ENCODE measurements around the gene PLPP3.
A peak's percentile ranks its signal among the peaks of the same experiment; 100 is the strongest.

PLPP3 gene

DNA sequence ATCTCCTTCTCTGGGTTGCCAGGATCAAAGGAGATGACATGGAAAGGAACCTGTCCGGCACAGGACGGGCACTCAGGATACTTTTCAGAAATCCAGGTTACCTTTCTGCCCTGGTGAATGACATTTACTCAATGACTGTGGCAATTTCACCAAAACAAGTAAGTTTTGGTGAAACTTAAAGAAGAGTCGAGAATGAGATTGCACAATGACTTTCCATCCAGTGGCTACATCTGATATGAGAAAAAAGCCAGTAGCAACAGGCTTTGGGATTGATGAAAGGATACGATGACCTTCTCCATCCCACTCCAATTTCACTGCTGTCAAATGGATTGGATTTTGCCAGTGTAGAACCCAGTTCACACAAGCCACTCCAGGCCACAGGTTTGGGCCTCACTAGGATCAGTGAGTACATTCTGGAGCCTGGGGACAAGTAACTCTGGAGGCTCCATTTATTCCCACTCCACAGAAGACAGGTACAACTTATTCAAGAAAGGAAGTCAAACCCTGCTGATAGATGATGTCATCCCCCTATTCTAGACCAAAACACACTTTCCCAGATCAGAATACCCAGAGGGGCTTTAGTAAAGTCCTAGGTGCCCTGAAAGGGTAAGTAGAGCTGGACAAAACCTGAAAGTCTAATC lies 63.3 kb downstream of the PLPP3 start:
- FAIRE-seq (peak; percentile 91), DNase-seq (ENCODE audit: insufficient read length) (no peak)
- TF ChIP-seq TAF1 (IDR thresholded peaks at IDR 0.05; ENCODE audit: borderline replicate concordance, low read depth, low read length) (no peak), POLR2AphosphoS5 (IDR thresholded peaks at IDR 0.05; ENCODE audit: low read depth, low read length) (no peak), POLR2A (IDR thresholded peaks at IDR 0.05; ENCODE audit: low read depth, low read length) (no peak)

GRCh38 chr1:56512724-56513494 lies 66.5 kb downstream of the PLPP3 start:
- FAIRE-seq: no peak
- no peak for TF ChIP-seq POLR2AphosphoS5 (IDR thresholded peaks at IDR 0.05; ENCODE audit: low read depth, low read length)
- no peak for TF ChIP-seq POLR2A (IDR thresholded peaks at IDR 0.05; ENCODE audit: low read depth, low read length)
- no peak for DNase-seq (ENCODE audit: insufficient read length)

- TF ChIP-seq POLR2AphosphoS5 (IDR thresholded peaks at IDR 0.05; ENCODE audit: low read depth, low read length) (no peak), TAF1 (IDR thresholded peaks at IDR 0.05; ENCODE audit: borderline replicate concordance, low read depth, low read length) (no peak), POLR2A (IDR thresholded peaks at IDR 0.05; ENCODE audit: low read depth, low read length) (no peak)
- DNase-seq (ENCODE audit: insufficient read length) (no peak), FAIRE-seq (no peak)
These were observed 67.6 kb downstream of the PLPP3 start for GRCh38 chr1:56511766-56512165.

GRCh38 chr1:56511364-56511763 lies 68.0 kb downstream of the PLPP3 start:
- no peak for TF ChIP-seq TAF1 (IDR thresholded peaks at IDR 0.05; ENCODE audit: borderline replicate concordance, low read depth, low read length)
- TF ChIP-seq POLR2A (IDR thresholded peaks at IDR 0.05; ENCODE audit: low read depth, low read length): no peak
- no peak for TF ChIP-seq POLR2AphosphoS5 (IDR thresholded peaks at IDR 0.05; ENCODE audit: low read depth, low read length)

DNA sequence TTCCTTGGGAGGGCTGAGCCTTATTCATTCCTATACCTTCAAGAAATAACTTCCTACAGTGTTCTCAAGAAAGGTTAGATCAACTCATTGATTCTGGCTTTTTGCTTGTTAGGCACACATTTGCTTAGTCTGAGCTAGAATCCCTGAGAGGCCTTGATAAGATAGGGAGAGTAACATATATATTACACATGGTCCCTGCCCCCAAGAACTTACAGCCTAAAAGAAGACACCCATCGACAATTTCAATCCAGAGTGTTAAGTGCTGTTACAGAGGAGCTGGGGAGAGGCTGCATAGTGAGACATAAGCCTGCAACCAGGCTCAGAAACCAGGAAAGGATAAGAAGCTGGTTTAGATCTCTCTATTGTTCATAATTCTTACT lies 68.7 kb downstream of the PLPP3 start:
- TF ChIP-seq POLR2AphosphoS5 (IDR thresholded peaks at IDR 0.05; ENCODE audit: low read depth, low read length) (no peak), TAF1 (IDR thresholded peaks at IDR 0.05; ENCODE audit: borderline replicate concordance, low read depth, low read length) (no peak), POLR2A (IDR thresholded peaks at IDR 0.05; ENCODE audit: low read depth, low read length) (no peak)
- no peak for DNase-seq (ENCODE audit: insufficient read length)
- no peak for FAIRE-seq

More at GRCh38 chr1:56511364-56511763, 68.0 kb downstream of the PLPP3 start:
- no peak for FAIRE-seq
- DNase-seq (ENCODE audit: insufficient read length): no peak

DNA sequence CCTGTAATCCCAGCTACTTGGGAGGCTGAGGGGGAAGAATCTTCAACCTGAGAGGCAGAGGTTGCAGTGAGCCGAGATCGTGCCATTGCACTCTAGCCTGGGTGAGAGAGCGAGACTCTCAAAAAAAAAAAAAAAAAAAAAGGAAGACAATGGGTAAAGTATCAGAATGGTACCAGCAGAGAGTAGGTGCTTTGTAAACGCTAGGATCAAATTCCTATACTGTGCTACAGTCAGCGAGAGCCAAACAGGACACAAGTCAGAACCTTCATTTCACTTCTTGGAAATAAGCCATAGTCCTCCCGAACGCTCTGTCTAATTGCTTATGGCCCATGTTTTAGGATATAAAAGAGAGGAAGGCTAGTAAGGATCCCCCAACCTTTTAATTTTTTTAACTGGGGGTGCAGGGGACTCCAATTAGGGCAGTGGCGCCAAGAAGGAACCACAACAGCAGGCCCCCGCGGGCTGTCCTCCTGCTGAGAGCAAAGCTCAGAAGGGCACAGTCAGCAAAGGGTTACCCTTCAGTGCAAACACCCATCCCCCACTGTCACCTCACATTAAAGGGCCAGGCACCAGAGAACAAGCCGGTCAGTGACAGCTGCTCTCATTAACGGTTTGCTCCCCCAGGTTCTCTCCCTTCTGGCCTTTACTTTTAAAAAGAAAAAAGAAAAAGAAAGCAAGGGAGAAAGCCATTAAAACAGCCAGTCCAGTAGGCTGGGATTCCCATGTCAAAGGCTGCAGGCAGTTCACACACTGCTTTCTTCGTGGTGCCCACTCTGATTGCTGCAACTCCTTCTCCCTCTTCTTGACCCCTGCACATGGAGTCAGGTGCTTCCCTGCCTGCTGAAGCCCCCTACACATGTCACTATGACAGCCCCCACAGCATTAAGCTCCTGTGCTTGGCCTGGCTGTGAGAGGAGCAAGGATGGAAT lies 69.4 kb downstream of the PLPP3 start:
- no peak for DNase-seq (ENCODE audit: insufficient read length)
- TF ChIP-seq POLR2A (IDR thresholded peaks at IDR 0.05; ENCODE audit: low read depth, low read length) (no peak), TAF1 (IDR thresholded peaks at IDR 0.05; ENCODE audit: borderline replicate concordance, low read depth, low read length) (no peak), POLR2AphosphoS5 (IDR thresholded peaks at IDR 0.05; ENCODE audit: low read depth, low read length) (no peak)
- no peak for FAIRE-seq

DNA sequence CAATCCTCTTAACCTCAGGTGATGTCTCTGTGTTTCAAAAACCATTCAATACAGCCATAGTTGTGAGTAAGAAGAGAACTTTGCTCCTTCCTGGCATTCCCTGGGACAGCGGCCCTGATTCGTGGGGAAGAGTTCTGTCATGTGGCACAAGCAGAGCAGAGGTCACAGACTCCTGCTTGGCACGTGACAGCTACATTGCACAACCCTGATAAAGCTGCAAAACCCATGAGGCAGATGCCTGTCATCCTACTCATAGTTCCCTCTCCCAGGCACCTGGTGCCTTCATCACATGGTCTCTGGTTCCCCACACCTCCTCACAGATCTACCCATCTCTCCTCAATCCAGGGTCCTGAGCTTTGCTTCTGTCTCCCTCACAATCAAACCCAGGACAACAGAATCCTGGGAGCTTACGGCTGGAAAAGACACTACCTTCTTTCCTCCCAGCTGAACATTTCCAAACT lies 70.8 kb downstream of the PLPP3 start:
- FAIRE-seq: no peak
- DNase-seq (ENCODE audit: insufficient read length): no peak

GRCh38 chr1:56507925-56508522 lies 71.3 kb downstream of the PLPP3 start:
- FAIRE-seq (no peak), DNase-seq (ENCODE audit: insufficient read length) (no peak)
- TF ChIP-seq POLR2AphosphoS5 (IDR thresholded peaks at IDR 0.05; ENCODE audit: low read depth, low read length): no peak
- no peak for TF ChIP-seq POLR2A (IDR thresholded peaks at IDR 0.05; ENCODE audit: low read depth, low read length)
- TF ChIP-seq TAF1 (IDR thresholded peaks at IDR 0.05; ENCODE audit: borderline replicate concordance, low read depth, low read length): no peak

More for the DNA sequence above, 70.8 kb downstream of the PLPP3 start:
- TF ChIP-seq TAF1 (IDR thresholded peaks at IDR 0.05; ENCODE audit: borderline replicate concordance, low read depth, low read length) (no peak), POLR2AphosphoS5 (IDR thresholded peaks at IDR 0.05; ENCODE audit: low read depth, low read length) (no peak), POLR2A (IDR thresholded peaks at IDR 0.05; ENCODE audit: low read depth, low read length) (no peak)

DNA sequence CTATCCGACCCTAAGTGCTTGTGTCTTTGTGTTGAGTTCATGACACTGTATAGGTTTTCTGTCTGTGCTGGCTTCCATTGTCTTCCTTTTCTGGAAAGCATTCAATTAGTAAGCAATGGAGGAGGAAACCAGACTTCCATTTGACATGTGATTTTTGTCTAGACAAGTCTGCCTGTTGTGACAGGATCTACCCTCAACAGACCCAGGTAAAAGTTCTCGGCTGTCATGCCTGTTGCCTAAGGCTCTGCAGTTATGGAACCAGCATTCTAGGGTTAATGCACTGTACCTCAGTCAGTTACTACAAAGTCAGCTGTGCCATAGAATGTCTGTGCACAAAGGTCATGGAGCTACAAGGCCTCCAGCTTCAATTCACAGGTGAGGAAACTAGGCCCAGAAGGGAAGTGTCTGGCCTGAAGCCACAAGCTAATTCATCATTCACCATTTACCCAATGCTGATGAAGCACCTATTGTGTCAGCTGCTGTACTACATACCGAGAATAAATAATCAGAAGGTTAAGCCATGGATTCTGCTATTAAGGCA lies 72.3 kb downstream of the PLPP3 start:
- FAIRE-seq: no peak
- no peak for DNase-seq (ENCODE audit: insufficient read length)
- no peak for TF ChIP-seq TAF1 (IDR thresholded peaks at IDR 0.05; ENCODE audit: borderline replicate concordance, low read depth, low read length)
- no peak for TF ChIP-seq POLR2A (IDR thresholded peaks at IDR 0.05; ENCODE audit: low read depth, low read length)
- no peak for TF ChIP-seq POLR2AphosphoS5 (IDR thresholded peaks at IDR 0.05; ENCODE audit: low read depth, low read length)

- no peak for TF ChIP-seq TAF1 (IDR thresholded peaks at IDR 0.05; ENCODE audit: borderline replicate concordance, low read depth, low read length)
- TF ChIP-seq POLR2AphosphoS5 (IDR thresholded peaks at IDR 0.05; ENCODE audit: low read depth, low read length): no peak
- TF ChIP-seq POLR2A (IDR thresholded peaks at IDR 0.05; ENCODE audit: low read depth, low read length): no peak
- FAIRE-seq: no peak
- no peak for DNase-seq (ENCODE audit: insufficient read length)
These were observed 73.3 kb downstream of the PLPP3 start for GRCh38 chr1:56505792-56506743.

All from GM12892 (cell line).